T47D (cell line): ENCODE results near the gene FCER1G.

Experiments used
- DNase-seq, 2 experiments: peaks; one replicate each; pipeline versions ENCODE4 v3.0.0 to v3.0.0-alpha.2; 2011 to 2012; ENCODE audit warnings: low read depth in 1 of 2, low spot score in 1 of 2
- JUND ChIP-seq: IDR thresholded peaks from 2 replicates; pipeline ENCODE4 v1.6.1; 2012; ENCODE audit warnings: low read depth
- in situ Hi-C: cut with HindIII; loops from 2 replicates; pipeline ENCODE4 v1.10.0; 2016; ENCODE audit warnings: low sequenced_read_pairs, low pct_unique_long_range_greater_than_20kb

FCER1G gene

DNA sequence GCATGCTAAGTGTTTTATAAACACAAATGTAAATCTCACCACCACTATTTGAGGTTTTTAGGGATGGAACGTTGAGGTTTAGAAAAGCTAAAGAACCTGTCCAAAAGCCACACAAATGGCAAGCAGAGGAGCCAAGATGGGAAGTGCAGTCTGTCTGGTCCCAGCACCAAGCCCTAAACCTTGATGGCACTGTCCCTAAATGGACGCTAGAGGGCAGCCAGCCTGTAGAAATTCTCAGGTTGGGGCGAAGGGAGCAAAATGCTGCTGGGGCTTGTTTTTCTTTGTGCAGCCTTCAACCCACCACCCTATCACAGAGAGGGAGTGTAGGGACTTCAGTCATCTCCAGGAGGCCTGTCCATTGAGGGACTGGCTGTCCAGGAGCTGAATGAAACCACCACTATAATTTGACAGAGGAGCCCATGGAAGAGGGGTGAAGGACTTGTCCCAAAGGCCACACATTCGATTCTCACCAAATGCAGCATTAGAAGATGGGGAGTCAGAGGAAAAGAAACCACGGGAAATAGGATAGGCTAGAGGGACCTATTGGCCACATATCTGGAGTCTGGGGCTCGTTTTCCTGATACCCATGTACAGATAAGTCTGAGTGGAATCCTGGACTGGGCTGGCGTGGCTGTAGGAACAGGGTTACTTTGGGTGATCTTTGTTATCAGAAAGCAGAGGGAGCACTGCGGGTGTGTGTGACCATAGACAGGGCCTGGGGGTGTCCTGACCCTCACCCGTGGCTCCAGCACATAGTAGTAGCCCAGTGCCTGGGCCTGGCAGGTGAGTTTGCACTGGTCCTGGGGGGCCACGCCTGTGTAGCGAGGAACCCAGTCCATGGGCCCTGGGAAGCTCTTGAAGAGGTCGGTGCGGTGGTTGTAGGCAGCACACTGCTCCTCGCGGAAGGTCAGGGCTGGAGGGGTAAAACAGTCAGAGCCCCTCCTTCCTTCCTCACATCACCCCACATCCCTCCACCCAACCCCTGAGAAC, 22.3 kb upstream of the FCER1G start:
- no peak for TF ChIP-seq JUND
- DNase-seq = peak; percentile 83 to 87
- in situ Hi-C loops = no loop called here

DNA sequence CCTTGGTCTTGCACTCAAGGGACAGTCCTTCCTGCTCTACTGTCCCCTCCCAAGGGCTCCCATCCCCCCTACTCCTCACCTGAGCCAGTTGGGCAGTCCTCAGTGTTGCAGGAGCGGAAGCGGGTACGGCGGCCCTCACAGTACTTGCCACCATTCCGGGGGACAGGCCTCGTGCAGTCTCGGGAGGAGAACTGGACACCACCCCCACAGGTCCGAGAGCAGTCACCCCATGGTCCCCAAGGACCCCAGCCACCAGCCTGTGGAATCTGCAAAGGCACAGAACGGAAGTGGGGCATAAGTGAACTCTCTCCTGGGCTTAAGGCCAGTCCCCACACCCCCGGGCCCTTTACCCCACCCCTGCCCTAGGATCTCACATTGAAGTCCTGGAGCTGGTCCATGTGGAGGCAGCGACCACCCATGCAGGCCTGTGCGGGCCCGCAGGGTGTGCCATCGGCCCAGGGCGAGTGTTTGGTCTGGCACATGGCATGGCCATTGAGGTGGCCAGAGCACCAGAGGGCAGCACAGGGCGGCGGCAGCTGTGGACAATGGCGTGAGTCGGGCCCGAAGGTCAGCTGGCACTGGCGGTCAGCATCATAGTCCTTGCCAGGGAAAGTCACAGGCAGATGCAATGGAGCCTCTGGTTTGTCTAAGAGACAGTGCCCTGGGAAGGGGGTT, 21.4 kb upstream of the FCER1G start:
- no peak for TF ChIP-seq JUND
- peak in 1 of 2 experiments; percentile 60 for DNase-seq
- in situ Hi-C loops = no loop called here

DNA sequence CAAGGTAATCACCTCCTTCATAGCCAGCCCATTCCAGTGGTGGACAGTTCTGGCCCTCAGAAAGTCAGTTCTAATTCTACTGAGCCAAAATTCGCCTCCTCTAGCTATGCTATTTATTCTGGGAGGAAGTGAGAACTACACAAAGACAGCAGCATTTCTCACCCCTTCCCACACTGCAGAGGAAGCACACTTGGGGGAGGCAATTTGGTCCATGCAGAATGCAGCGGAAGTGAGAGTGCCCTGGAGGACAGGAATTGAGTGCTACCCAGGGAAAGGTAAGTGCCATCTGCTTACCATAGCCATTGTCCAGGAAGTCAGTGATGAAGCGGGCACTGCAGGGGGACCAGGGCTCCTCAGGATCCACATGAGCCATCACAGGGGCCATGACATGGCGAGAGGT, 19.9 kb upstream of the FCER1G start:
- no peak for DNase-seq
- no peak for TF ChIP-seq JUND
- in situ Hi-C loops = no loop called here

DNA sequence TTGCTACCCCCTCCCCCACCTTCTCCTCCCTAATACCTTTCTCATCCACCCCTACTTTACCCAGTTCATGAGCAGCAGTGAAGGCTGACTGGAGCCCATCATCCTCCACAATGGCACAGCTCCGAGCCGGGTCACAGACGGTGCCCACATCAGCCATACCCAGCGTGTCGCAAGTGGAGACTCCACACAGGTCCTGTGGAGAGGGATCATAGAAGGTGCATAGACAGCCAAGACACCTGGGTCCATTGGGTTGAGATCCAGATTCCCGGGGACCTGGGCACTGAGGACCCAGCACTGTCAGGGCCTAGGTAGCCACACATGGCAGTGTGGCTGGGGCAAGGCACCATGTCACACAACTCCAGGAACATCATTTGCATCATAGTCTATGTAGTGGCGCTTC, 19.0 kb upstream of the FCER1G start:
- TF ChIP-seq JUND = no peak
- DNase-seq = no peak
- in situ Hi-C loops = no loop called here

DNA sequence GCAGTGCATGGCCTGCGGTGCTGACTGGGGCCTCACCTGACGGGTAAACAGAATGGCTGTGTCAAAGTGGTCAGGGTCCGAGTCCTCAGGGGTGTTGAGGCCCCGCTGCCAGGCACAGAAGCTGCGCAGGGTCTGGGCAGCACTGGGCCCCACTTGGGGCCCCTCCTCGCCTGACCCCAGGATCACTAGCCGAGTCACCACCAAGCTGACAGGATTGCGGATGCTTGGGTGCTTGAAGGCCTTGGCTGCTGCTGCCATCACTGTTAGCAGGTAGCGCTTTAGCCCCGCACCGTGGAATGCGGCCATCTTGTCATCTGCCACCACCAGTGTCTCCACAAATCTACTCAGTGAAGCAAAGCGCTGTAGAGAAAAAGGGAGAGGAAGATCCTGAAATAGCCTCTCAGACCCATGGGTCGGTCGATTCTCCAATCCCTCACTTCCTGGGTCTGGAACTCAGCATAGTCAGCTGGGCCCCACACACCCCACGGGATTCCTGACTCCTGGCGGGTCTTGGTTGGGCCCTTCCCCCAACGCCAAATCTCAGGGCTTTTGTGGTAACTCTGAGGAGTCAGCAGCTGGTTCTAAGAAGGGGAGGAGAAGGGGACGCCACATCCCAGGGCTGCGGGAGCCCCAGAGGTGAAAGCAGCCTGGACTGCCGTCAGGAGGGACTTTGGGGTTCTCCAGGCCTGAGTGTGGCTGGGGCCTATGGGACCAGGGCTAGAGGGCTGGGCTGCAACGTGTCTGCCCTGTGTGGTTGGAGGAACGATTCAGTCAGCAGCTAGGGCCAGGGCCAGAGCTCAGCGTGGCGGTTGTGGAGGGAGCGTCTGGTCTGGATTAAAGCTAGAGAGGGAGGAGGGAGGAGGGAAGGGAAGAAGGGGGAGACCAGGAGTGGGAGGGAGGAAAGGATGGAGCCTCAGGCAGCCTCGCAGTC, 18.3 kb upstream of the FCER1G start:
- DNase-seq = no peak
- in situ Hi-C loops = no loop called here
- TF ChIP-seq JUND = no peak

DNA sequence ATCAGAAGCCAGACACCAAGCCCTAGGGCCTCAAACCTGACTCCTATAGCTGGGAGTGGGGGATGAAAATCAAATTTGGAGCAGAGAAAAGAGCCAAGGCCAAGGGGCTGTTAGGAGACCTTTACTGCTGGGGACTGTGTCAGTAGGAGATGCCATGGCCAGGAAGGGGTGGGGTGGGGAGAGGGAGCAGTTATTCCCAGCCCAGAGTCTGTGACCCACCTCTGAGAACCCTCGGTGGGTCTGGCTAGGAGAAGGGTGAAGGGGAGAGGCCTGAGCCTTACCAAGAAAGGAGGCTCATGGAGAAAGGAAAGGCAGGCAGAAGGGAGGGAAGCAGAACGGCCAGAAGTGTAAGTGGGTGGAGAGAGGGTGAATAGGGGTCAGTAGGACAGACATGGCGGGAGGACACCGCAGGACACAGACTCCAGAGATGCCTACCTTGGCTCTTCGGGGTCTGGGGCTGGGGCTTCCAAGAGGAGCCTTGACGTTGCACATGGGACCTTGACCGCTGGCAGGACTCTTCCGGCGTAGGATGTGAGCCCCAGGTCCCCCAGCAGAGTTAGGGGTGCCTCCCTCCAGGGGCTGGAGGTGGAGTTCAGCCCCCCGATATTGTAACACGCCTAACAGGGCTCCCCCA, 17.4 kb upstream of the FCER1G start:
- in situ Hi-C loops = no loop called here
- DNase-seq = no peak
- TF ChIP-seq JUND = no peak

DNA sequence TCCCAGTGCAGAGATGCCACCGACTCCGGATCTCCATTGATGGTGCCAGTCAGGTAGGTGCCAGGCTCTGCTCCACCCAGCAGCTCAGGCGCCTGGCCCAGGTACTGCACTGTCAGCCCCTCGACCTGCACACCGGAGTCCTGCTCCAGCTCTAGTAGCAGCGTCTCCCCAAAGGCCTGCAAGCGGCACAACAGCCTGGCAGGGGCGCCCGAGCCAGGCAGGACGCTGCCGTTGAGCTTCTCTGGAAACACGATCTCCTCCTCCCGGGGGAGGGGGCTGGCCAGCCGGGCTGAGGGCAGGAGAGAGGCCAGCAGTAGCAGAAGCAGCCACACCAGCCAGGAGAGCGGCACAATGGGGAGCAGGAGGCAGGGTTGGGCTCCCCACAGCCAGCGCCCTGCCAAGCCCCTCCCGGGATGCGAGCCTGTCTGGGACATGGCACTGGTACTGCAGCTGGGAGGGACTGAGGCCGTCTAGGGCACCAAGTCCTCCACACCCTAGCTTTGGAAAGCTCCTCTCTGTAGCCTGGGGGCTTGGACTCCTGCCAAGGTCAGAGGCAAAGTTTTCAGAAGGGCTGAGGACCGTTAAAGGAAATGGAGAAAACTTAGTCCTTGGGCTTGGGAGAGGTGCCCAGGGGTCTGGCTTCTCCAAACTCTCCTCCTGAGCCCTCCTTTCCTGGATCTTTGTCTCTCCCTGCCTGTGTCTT, 16.8 kb upstream of the FCER1G start:
- in situ Hi-C loops = no loop called here
- DNase-seq = peak in 1 of 2 experiments; percentile 82
- no peak for TF ChIP-seq JUND

DNA sequence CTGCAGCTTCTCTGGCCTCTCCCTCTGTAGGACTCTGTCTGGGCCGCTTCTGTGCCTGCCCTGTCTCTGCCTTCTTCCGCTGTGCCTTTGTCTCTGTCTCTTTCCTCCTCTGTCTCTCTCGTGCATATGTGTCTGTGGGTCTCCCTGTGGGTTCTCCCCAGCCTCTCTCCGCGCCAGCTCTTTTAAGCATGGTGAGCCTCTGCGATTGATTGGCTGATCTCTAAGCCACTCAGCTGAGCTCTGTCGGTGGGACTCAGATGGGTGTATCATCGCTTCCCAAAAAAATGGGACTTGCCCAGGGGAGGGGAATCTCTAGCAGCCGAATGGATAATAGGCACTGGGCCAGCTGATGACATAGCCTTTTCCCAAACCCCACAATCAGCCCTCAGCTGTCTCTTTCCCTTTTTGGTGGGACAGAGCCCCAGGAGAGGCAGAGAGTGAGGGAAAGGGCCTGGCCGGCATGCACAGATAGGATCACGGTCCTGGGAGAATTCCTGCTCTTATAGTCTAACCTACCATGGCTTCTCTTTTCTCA, 16.1 kb upstream of the FCER1G start, which contains the start of gene ADAMTS4:
TSS of gene ADAMTS4 (minus strand) at position 158 of the 535 bp plus-strand sequence. CDS start 427 bp downstream, outside the sequence.
- in situ Hi-C loops = no loop called here
- TF ChIP-seq JUND = no peak
- DNase-seq = no peak

DNA sequence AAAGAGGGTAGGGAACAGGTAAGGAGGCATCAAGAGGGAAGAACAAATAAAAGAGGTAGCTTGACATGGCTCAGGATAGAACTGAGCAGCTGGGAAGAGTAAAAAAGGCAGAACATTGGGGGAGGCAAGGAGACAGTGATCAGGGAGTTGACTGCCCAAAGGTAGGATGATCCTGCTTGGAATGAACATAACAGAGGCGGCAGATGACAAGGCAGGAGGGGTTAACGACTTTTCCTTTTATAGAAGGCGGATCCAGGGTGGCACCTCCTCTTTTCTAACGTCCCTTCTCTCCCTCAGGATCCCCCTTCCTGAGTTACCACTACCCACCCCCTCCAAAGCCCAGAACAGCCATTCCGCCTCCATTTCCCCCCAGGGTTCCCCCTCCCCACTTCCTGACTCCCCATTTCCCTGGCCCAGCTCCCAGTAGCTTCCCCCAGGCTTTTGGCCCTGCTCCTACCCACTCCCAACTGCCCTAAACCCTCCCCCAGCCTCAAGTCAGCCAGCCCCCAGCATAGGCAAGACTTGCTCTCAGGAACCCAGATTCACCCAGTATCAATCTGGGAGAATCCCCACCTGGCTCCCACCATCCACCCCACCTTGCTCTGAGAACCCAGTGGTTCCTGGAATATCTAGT, 15.5 kb upstream of the FCER1G start:
- TF ChIP-seq JUND = no peak
- peak in 1 of 2 experiments; percentile 45 for DNase-seq
- in situ Hi-C loops = no loop called here

DNA sequence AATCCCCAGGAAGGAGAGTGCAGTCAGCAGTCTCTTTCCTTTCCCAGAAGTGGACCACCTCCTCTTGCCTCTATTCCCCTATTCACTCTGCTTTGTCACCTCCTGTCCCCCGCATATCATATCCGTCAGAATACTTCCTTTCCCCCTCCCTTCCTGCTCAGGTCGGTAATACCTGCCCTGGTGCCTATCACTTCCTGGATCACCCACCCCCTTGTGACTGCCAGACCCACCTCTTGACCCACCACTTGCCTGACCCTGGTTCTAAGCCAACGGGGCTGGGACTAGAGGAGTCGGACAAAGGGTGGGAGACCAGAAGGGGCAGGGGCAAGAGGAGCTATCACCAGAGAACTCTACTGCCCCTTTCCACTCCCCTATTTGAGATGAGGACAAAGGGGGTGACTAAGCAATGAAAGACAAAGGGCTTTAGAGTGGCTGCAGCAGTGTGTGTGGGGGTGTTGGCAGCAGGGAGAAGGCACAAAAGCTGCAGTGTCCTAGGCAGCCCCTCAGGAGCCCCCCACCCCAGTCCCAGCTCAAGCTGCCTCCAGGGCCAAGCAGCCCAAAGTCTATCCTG, 14.6 kb upstream of the FCER1G start:
- no peak for TF ChIP-seq JUND
- in situ Hi-C loops = no loop called here

More for the DNA sequence above, 14.6 kb upstream of the FCER1G start:
- no peak for DNase-seq
